HG02588 (cell line): ENCODE data around the gene DIO1.

Experiments used
- ATAC-seq: cut with Tn5 transposase; IDR thresholded peaks from one replicate; pipeline ENCODE4 v1.9.1; 2021; ENCODE audit warnings: mild to moderate bottlenecking, moderate library complexity; ENCODE audit not compliant: unreplicated experiment

Gene DIO1

DNA sequence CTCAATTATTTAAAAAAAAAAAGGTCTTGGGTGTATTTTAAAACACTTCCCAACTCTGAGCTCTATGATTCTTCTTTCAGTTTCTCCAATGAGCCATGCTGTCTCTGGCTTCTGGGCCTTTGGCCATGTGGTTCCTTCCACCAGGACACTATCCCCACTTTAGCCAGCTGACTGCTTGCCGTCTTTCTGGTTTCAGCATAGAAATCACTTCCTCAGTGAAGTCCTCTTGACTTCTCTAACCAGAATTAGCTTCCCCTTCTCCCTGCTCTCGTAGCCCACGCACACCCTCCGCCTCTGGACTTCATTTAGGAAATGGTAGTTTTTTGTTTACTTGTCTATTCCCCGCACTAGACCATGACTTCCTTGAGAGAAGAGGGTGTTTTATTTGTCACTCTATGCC lies 1.1 kb upstream of the DIO1 start:
- ATAC-seq, result no peak

DNA sequence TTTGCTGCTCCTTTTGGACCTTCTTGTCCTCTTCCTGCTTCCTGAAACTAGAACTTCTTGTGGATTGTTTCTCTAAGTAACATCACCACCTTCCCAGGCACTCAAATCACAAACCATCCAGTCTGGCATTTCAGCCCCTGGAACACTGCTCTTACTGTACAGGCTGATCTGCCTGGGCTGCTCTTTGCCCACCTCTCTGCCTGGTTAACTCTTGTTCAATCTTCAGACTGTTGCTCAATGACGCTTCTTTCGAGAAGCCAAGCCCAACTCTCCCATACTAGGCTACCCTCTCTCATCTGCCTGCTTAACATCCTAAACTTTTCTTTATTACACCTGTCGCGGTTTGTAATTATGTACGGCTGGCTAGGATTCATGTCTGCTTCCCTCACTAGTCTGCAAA lies 657 bp downstream of the DIO1 start:
- ATAC-seq, result no peak

DNA sequence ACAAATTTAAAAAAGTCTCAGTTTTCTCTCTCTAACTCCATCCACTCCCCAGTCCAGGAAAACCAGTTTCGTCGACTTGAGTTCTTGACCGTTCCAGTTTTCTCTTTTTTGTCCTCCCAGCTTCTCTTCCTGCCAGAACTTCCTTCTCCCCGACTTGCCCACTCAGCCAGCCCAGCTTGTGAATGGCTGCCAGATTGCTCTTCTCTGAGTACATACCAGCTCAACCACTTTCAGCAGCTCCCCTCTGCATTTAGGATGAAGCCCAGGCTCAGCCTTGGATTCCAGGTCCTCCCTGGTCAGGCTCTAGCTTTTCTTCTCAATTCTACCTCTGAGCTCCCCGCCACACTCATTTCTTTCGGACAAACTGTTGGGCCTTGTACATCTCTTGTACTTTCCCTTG lies 1.4 kb downstream of the DIO1 start:
- ATAC-seq, result no peak

DNA sequence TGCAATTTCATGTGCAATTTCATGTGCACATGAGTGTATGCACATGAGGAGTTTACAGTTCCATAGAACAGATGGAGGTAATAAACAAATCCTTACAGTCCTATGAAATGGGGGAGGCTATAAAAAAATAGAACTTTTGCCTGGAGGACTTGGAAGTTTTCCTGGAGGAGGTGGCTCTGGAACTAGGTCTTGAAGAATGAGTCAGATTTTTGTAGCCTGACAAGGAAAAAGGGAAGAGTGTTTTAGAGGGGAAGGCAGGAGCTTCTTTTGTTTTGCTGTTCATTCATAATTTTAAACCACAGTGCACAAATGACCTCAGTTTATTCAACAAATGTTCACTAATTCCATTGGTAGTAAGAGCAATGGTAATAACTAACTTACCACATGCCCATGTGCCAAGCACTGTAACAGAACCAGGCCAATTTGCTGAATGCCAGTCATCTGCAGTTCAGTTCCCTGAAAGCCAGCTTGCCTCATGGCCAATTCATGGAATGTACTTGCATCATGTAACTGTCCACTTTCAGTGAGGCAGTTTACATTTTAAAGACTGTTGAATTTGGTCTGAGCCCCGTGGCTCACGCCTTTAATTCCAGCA lies 2.7 kb downstream of the DIO1 start:
- no peak for ATAC-seq

DNA sequence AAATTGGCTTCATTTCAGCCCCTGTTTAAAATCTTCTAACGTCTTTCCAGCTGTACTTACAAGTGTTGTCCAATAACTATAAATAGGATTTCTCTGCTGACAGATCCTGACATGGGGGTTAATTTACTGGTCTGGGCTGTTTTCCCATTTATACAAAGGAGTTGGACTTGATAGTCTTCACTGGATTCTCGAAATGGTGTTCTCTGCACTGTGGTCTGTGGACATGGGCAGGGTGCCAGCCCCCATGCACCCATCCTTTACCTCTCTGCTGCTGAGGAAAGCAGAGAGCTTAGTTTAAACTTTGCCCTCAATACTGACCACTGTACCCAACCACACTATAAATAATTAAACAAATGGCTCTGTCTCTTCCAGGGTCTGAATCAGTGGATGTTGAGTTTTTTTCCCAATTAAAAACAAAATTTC lies 5.2 kb downstream of the DIO1 start:
- ATAC-seq, result no peak

DNA sequence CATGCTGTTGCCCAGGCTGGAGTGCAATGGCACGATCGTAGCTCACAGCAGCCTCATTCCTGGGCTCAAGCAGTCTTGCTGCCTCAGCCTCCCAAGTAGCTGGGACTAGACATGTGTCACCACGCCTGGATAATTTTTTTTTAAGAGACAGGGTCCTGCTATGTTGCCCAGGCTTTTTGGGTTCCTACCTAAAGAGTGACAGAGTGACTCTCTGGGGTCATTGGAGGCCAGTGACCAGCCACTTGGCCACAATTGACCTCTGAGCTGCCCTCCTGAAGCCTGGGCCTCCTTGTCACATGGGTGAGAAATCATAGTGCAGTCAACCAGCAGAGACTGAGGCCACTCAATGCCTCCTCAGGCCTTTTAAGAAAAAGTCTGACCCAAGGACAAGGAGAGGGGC lies 5.7 kb downstream of the DIO1 start:
- no peak for ATAC-seq

DNA sequence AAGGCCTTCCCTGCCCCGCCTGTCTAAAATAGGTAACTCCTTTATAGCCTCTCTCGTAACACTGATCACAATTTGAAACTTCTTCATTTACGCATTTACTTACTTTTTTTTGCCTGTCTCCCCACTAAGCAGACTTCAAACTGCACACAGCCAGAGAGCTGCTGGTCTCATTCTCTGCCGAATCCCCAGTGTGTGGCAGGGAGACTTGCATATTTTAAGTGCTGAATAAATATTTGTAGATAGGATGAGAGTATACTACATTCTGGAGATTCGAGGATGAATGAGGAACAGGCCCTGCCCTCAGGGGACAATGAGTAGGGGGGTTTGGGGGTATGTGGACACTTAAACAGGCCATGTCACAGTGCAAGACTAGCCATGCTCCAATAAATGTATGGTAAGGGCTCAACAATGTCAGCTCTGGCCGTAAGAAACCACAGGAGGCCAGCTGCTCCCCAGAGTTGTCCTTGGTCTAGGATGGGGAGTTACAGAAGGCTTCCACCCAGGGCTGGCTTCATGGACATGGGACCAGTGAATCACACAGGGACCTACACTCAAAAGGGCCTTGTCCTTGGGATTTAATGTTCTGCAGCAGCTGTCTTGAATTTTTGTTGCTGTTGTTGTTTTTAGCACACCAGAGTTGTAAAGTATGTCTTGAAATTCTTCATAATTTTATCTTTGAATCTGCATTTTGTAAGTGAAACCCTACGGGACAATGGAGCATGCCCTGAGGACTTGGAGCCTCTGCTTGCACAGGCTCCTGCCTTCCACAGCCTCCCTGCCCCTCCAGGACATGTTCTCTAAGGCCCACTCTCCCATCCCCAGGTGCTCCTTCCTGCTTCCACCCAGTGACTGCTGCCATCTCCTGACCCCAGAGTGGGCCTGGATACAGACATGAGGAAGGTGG lies 8.5 kb downstream of the DIO1 start:
- ATAC-seq, result no peak

DNA sequence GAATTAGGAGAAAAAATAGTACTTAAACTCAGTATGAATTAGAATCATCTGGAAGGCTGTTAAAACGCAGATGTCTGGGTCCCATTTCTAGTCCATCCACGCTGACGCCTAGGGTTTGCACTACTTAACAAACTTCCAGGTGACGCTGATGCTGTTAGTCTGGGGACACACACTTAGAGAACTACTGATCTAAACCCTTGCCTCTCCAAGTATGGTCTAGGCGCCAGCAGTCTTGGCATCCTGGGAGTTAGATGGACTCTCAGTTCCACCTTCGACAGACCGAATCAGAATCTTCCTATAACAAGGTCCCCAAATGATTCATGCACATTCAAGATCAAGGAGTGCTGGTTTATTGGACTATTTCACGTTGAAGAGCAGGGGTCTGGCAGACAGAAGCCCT lies 11.5 kb downstream of the DIO1 start:
- no peak for ATAC-seq

DNA sequence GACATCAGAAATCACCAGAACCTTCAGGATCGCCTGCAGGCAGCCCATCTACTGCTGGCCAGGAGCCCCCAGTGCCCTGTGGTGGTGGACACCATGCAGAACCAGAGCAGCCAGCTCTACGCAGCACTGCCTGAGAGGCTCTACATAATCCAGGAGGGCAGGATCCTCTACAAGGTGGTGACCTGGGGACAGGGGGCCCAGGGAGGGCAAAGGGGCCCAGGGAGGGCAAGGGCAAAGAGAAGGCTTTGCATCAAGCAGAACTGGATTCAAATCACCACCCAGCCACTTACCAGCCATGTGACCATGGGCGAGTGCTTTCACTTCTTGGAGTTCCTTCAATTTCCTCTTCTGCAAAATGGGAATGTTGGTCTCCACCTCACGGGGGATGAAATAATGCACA lies 12.1 kb downstream of the DIO1 start:
- ATAC-seq, result no peak

DNA sequence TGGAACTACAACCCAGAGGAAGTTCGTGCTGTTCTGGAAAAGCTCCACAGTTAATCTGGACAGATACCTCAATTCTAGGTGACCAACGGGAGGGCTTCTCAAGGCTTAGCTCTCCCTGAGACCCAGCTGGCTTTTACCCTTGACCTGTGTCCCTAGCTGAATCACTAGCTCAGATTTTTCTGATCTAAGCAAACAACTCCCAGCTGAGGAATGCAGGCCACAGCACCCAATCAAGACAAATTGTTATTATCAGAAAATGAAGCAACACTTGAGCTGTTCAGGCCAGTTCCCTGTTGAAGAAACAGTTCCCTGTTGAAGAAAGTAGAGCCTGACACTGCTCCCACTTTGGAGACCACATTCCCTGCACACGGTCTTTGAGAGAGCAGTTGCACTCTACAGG lies 16.0 kb downstream of the DIO1 start:
- ATAC-seq, result no peak

DNA sequence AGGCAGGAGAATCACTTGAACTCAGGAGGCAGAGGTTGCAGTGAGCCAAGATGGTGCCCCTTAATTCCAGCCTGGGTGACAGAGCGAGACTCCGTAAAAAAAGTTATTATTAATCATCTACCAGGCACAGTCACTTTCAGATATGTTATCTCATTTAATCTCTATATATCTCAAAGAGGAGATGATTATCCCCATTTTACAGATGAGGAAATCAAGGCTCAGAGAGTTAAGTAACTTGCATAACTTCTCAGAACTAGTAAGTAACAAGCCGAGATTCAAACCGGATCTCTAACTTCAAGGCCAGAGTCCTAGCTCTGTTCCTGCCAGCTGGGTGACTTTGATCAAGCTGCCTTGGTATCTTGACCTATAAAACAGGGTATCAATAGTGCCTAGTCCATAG lies 17.5 kb downstream of the DIO1 start:
- ATAC-seq, result no peak

DNA sequence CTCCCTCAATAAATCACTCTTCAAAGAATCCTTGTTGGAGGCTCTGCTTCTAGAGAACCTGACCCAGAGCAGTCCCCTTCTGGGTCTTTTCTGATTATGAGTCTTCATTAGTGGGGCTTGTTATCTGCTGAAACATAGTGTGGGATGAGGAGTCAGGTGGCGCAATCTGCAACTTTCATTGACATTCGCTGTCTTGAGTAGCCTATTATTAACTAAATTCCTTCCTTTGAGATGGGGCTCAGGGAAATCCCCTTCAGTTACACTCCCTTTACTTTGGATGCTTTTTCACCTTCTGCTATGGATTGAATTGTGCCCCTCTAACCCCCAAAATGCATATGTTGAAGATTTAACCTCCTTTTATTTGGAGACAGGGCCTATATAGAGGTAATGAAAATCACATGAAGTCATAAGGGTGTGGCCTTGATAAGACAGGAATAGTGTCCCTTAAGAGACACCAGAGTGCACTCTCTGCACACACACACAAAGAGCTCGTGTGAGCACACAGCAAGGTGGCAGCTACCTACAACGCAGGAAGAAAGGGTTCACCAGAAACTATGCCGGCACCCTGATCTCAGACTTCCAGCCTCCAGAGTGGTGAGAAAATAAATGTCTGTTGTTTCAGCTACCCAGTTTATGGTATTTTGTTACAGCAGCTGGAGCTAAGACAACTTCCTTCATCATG lies 19.5 kb downstream of the DIO1 start:
- ATAC-seq, result no peak

DNA sequence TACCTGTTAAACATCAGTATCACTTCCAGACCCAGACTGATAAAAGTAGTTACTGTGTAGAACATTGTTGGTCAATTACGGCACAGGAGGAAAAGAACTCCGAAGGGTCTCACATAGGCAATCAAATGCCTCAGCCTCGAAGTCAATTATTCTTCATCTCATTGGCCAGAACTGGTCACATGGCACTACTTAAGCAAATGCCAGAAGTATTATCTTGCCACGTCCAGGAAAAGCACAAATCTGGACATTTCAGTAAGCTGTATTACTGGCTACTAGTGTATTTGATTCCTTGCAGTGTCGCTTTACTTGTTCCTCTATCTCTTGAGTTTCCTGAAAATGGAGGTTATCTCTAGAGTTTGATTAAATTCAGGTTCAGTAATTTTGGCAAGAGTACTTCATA lies 24.4 kb downstream of the DIO1 start:
- ATAC-seq, result no peak

DNA sequence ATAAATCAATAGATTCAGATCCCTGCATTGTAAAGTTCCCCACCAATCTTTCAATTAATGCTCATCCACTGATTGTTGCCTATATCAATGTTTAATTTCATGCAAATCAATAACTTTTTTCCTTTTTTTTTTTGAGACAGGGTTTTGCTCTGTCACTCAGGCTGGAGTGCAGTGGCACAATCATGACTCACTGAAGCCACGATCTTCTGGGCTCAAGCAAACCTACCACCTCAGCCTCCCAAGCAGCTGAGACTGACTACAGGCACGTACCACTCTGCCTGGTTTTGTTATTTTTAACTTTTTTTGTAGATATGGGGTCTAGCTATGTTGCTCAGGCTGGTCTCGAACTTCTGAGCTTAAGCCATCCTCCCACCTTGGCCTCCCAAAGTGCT lies 25.7 kb downstream of the DIO1 start:
- ATAC-seq, result no peak

DNA sequence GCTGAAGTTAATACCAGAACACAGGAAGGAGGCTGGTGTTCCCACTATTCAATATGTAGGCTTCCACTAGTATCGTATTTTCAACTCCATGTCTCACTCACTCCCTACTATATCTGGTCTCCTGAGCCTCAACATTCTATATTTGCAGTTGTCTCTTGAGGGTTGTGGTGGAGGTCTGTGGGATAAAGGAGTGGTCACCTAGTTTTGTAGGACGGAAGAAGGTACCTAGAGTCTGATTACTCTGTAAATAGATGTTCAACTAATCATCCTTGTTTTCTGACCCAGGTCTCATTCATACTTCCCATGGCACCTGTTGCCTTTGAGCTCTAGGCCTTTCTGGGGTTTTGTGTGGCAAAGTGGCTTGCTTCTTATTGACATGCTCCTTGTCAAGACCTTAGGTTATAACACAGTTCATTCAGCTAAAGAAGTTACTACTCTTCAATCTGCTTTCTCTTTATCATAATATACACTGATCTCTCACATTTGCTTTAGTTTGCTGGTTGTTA lies 33.4 kb downstream of the DIO1 start:
- no peak for ATAC-seq

DNA sequence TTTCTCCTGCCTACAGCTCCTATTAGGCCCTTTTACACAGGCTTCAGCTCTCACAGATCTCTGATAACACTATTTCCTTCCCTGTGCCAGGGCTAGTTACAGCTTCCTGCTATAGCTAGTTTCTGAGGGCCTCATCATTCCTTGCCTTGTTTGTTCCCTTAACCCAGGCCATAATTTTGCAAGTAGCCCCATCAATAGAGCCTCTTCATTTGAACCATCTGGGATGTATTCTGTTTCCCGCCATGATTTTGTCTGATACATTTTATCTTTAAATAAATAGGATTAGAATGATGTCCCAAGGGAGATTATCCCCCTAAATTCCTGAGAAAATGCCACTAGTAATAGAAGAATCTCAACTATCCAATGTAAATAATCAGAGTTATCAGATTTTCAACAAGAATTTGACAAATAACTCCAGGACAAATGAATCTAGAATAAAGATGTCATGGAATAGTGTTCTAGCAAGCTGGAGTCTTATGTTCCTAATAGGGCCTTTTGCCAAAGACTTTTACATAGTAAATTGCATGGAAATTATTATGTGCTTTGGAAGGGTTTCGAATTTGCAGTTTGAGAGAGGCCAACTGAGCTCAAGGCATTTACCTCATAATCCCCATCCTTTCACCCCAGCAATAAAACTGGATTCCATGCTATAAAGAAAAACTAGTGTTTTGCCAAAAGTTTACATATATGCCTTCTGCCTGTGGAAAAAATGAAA lies 35.4 kb downstream of the DIO1 start:
- no peak for ATAC-seq

DNA sequence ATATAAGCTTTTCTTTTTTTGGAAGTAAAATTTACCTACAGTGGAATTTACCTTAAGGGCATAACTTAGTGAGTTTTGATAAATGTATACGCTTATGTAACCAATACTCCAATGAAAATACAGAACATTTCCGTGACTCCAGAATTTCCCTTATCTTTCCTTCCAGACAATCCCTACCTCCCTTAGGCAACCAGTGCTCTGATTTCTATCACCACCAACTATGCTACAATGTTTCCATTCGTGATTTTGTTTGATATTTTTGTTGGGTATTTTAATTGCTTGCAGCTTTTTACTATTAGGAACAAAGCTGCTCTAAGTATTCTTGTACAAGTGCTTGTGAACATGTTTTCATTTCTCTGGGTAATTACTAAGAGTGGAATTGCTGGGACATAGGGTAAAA lies 36.9 kb downstream of the DIO1 start:
- ATAC-seq, result no peak

DNA sequence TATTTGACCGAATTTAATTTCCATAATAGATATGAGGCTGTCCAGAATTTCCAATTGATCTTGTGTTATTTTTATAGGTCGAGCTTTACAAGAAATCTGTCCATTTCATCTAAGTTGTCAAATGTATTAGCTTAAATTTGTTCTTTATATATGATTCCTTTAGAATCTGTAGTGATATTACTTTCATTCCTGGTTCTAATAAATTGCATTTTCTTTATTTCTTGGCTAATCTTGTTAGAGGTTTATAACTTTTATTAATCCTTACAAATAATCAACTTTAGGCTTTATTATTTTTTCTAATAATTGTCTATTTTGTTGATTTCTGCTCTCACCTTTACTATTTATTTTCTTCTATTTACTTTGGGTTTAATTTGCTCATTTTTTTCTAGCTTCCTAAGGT lies 37.5 kb downstream of the DIO1 start:
- no peak for ATAC-seq

DNA sequence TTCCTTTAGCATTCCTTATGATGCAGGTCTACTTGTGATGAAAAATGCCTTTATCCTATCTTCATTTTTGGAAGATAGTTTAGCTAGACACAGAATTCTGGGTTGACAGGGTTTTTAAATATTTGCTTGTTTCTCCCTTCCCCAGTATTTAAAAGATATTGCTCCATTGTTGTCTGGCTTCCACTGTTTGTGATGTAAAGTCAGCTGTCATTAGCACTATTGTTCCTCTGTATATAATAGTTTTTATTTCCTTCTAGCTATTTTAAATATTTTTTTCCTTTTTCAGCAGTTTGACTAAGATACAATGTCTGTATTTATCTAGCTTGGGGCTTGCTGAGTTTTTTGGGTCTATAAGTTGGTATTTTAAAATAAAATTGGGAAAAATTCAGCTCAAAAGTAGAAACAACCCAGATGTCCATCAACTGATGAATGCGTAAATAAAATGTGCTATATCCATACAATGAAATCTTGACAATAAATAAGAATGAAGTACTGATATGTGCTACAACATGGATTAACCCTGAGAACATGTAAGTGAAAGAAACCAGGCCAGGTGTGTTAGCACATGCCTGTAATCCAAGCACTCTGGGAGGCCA lies 40.3 kb downstream of the DIO1 start:
- no peak for ATAC-seq

DNA sequence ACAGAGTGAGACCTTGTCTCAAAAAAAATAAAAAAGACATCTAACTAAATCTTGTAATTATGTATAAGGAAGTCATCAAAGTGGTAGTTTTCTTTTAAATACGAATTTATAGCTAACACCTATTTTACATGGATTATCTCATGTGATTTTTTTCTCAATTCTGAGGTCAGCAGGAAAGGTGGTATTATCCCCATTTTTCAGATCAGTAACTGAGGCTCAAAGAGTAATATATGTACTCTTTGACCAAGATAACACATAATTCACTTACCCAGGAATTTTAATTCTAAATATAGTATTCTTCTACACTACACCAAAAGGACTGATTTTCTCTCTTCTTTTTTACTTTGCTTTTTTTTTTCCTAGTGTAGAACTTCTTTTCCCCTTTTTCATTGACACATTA lies 42.4 kb downstream of the DIO1 start:
- ATAC-seq, result no peak
